Cardiac fibroblast (primary cell): ENCODE data around the gene DOCK11.
"Not testable (repeated sequence)": the region's sequence is repeated elsewhere in the genome, so short reads cannot be mapped to it uniquely, and the experiment has no call there.

Experiments
- DNase-seq, 2 donors: peaks; one replicate each; pipeline versions ENCODE4 v3.0.0 to v3.0.0-alpha.2; 2010; ENCODE audit warnings: low read depth in 2 of 2
- H3K4me3 ChIP-seq, 2 donors: replicated peaks in 1 of 2; 1 replicate in 1 of 2; 2 replicates in 1 of 2; pipeline ENCODE4 v1.5.1; 2011; ENCODE audit warnings: low read depth in 2 of 2, low read length in 2 of 2, mild to moderate bottlenecking in 2 of 2, moderate library complexity in 1 of 2
- CTCF ChIP-seq: IDR thresholded peaks from one replicate; pipeline ENCODE4 v1.5.1; 2011; ENCODE audit warnings: low read depth, mild to moderate bottlenecking, low read length, inconsistent platforms

Gene DOCK11

GRCh38 chrX:118474586-118474985, 21.0 kb upstream of the DOCK11 start:
- no peak for TF ChIP-seq CTCF
- peak; percentile 10 to 44 for DNase-seq
- H3K4me3 ChIP-seq: no peak overlapping the region

GRCh38 chrX:118475903-118476302, 19.7 kb upstream of the DOCK11 start:
- no peak overlapping the region for H3K4me3 ChIP-seq
- TF ChIP-seq CTCF: no peak
- DNase-seq: no peak

- no peak for DNase-seq
- no peak overlapping the region for H3K4me3 ChIP-seq
- no peak for TF ChIP-seq CTCF
Measured at GRCh38 chrX:118480172-118480571, 15.4 kb upstream of the DOCK11 start.

GRCh38 chrX:118482384-118482783, 13.2 kb upstream of the DOCK11 start:
- H3K4me3 ChIP-seq, DNase-seq: not testable (repeated sequence)

- peak in 1 of 2 donors; percentile 5 for DNase-seq
- H3K4me3 ChIP-seq: no peak overlapping the region
- no peak for TF ChIP-seq CTCF
Measured at GRCh38 chrX:118484216-118484903, 11.3 kb upstream of the DOCK11 start.

GRCh38 chrX:118486693-118487092, 8.9 kb upstream of the DOCK11 start:
- not testable (repeated sequence) for DNase-seq, H3K4me3 ChIP-seq

- TF ChIP-seq CTCF: no peak
- no peak for DNase-seq
- H3K4me3 ChIP-seq: no peak overlapping the region
Measured at GRCh38 chrX:118493016-118493415, 2.6 kb upstream of the DOCK11 start.

GRCh38 chrX:118493653-118494297, 1.8 kb upstream of the DOCK11 start:
- no peak for TF ChIP-seq CTCF
- no peak overlapping the region for H3K4me3 ChIP-seq

More at GRCh38 chrX:118493653-118494297, 1.8 kb upstream of the DOCK11 start:
- no peak for DNase-seq
